HEK293T (cell line): ENCODE measurements around the gene G6PC3.

Experiments
- ARNT ChIP-seq: fragments of 450-650 bp; IDR thresholded peaks from 2 replicates; pipeline ENCODE4 v1.6.1; 2017; ENCODE audit warnings: mild to moderate bottlenecking
- ELF4 ChIP-seq: fragments of 450-650 bp; IDR thresholded peaks from 2 replicates; pipeline ENCODE4 v1.6.1; 2017; ENCODE audit warnings: antibody characterized with exemption
- FOXA1 ChIP-seq: fragments of 450-650 bp; IDR thresholded peaks from 2 replicates; pipeline ENCODE4 v1.6.1; 2016; ENCODE audit warnings: mild to moderate bottlenecking
- FOXK2 ChIP-seq: fragments of 450-650 bp; IDR thresholded peaks from 2 replicates; pipeline ENCODE4 v1.6.1; 2016; ENCODE audit warnings: mild to moderate bottlenecking
- FOXM1 ChIP-seq: fragments of 450-650 bp; IDR thresholded peaks from 2 replicates; pipeline ENCODE4 v1.6.1; 2017; ENCODE audit warnings: mild to moderate bottlenecking, borderline replicate concordance
- L3MBTL2 ChIP-seq: fragments of 450-650 bp; conservative IDR thresholded peaks from 2 replicates; pipeline ENCODE4 v1.6.1; 2016; ENCODE audit warnings: mild to moderate bottlenecking
- SP1 ChIP-seq: fragments of 450-650 bp; IDR thresholded peaks from 2 replicates; pipeline ENCODE4 v1.6.1; 2017
- SUZ12 ChIP-seq: fragments of 450-650 bp; IDR thresholded peaks from 2 replicates; pipeline ENCODE4 v1.6.1; 2016; ENCODE audit warnings: mild to moderate bottlenecking
- TARDBP ChIP-seq: fragments of 450-650 bp; IDR thresholded peaks from 2 replicates; pipeline ENCODE4 v1.6.1; 2016
- ZNF384 ChIP-seq: fragments of 450-650 bp; IDR thresholded peaks from 2 replicates; pipeline ENCODE4 v1.6.1; 2016

- TF ChIP-seq ZNF384: no peak
- no peak for TF ChIP-seq SP1
- no peak for TF ChIP-seq ARNT
- no peak for TF ChIP-seq ELF4
- TF ChIP-seq FOXK2: no peak
- TF ChIP-seq FOXA1: no peak
- no peak for TF ChIP-seq L3MBTL2
- TF ChIP-seq SUZ12: no peak
- no peak for TF ChIP-seq FOXM1
- no peak for TF ChIP-seq TARDBP
Measured at GRCh38 chr17:44077595-44077909, 7.0 kb downstream of the G6PC3 start.
